SH-SY5Y (cell line): ENCODE data around the gene ARHGEF25.

ENCODE experiments used
- GATA2 ChIP-seq: IDR thresholded peaks from 2 replicates; pipeline ENCODE4 v1.6.1; 2011; ENCODE audit warnings: mild to moderate bottlenecking, low read depth, low read length
- GATA3 ChIP-seq: IDR thresholded peaks from 2 replicates; pipeline ENCODE4 v1.6.1; 2011; ENCODE audit warnings: low read depth, mild to moderate bottlenecking, low read length, moderate library complexity

DNA sequence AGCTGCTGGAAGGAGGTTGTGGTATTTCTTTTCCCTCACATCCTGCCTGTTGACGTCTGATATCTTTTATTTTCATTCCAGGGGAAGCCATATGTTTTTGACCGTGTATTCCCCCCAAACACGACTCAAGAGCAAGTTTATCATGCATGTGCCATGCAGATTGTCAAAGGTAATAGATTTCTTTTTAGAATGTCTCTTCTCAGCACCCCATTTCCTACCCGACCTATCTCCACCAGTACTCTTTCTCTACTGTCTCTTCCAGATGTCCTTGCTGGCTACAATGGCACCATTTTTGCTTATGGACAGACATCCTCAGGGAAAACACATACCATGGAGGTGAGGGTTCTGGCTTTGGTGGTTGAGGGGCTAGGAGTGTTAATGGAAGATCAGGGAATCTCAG is 47.9 kb upstream of the ARHGEF25 start:
- no peak for TF ChIP-seq GATA3
- TF ChIP-seq GATA2, result no peak
